Endothelial cell of umbilical vein (primary cell): Measurements from ENCODE around the gene TECTB. TPM values are rescaled to one million over a fixed set of nuclear protein-coding genes. Genes with fewer than 3 reads are reported as not detected.

Source experiments
- BruUV-seq: library from RNA; stranded (reverse); fragments of 400-500 nt; replicated peaks from 2 replicates; lab custom pipeline; 2021; lab: Mats Ljungman, UMichigan
- CTCF ChIA-PET: fragments of 300-600, 350-600 bp; sonication (Branson Sonifier 250); formaldehyde crosslinking; loops from one replicate; lab custom pipeline; 2021; ENCODE audit warnings: antibody characterized with exemption, inconsistent platforms; lab: Charles Lee
- POLR2A ChIA-PET: fragments of 300-600, 350-600 bp; sonication (Branson Sonifier 250); formaldehyde crosslinking; loops from one replicate; lab custom pipeline; 2021; ENCODE audit warnings: antibody characterized with exemption, inconsistent platforms; lab: Charles Lee
- DNase-seq: peaks from one replicate; pipeline ENCODE4 v3.0.0-alpha.2; 2011; ENCODE audit warnings: low read depth, low spot score
- FAIRE-seq: peaks from 2 replicates; lab custom pipeline; 2011; peaks lifted over from hg19 to GRCh38; lab: Jason Lieb, UNC
- H2AFZ ChIP-seq: 2 replicates; pipeline ENCODE4 v1.6.0; 2012; ENCODE audit warnings: low read depth, low read length, control low read depth, inconsistent platforms
- H3K27ac ChIP-seq: 2 replicates; pipeline ENCODE4 v1.5.1; 2011; ENCODE audit warnings: low read depth, mild to moderate bottlenecking, control low read depth, low read length, moderate library complexity; ENCODE audit not compliant: insufficient read depth
- H3K27me3 ChIP-seq, 2 experiments: 2 replicates each; pipeline versions ENCODE4 v1.6.0 to v1.6.1; 2011; ENCODE audit warnings: low read length in 2 of 2, mixed read lengths in 1 of 2; ENCODE audit not compliant: control insufficient read depth in 2 of 2, insufficient read depth in 2 of 2
- H3K36me3 ChIP-seq, 2 experiments: 2 replicates in 1 of 2; 3 replicates in 1 of 2; pipeline ENCODE4 v1.5.1; 2011; ENCODE audit warnings: low read length in 2 of 2, mild to moderate bottlenecking in 1 of 2, moderate library complexity in 1 of 2; ENCODE audit not compliant: control insufficient read depth in 2 of 2, insufficient read depth in 2 of 2; ENCODE audit errors: extremely low read depth in 1 of 2
- H3K4me1 ChIP-seq: 3 replicates; pipeline ENCODE4 v1.5.1; 2011; ENCODE audit warnings: mild to moderate bottlenecking, low read length; ENCODE audit not compliant: control insufficient read depth, insufficient read depth; ENCODE audit errors: extremely low read depth
- H3K4me2 ChIP-seq: 2 replicates; pipeline ENCODE4 v1.6.1; 2011; ENCODE audit warnings: low read length, control low read depth, mixed read lengths; ENCODE audit not compliant: insufficient read depth
- H3K4me3 ChIP-seq, 3 experiments: fragments of 200-600 bp in 1 of 3; sonication (generic), shearing (Covaris generic) in 1 of 3; replicated peaks in 1 of 3; 2 replicates each; pipeline ENCODE4 v1.5.1; 2011 to 2016; ENCODE audit warnings: control low read depth in 3 of 3, low read length in 3 of 3, mild to moderate bottlenecking in 2 of 3, inconsistent platforms in 1 of 3, low read depth in 1 of 3, moderate library complexity in 1 of 3; ENCODE audit not compliant: insufficient read depth in 1 of 3
- H3K79me2 ChIP-seq: 2 replicates; pipeline ENCODE4 v1.6.0; 2012; ENCODE audit warnings: low read length, inconsistent platforms; ENCODE audit not compliant: control insufficient read depth, insufficient read depth
- H3K9ac ChIP-seq: replicated peaks from 2 replicates; pipeline ENCODE3; 2011; ENCODE audit warnings: low read length, control low read depth; ENCODE audit not compliant: insufficient read depth; ENCODE audit errors: extremely low read depth
- H3K9me1 ChIP-seq: replicated peaks from 3 replicates; pipeline ENCODE4 v1.6.0; 2011; ENCODE audit warnings: mild to moderate bottlenecking, low read length; ENCODE audit not compliant: control insufficient read depth, insufficient read depth; ENCODE audit errors: extremely low read depth
- H3K9me3 ChIP-seq: replicated peaks from 2 replicates; pipeline ENCODE4 v1.5.1; 2012; ENCODE audit warnings: low read length, inconsistent platforms; ENCODE audit not compliant: control insufficient read depth, insufficient read depth
- H4K20me1 ChIP-seq: replicated peaks from 2 replicates; pipeline ENCODE3; 2011; ENCODE audit warnings: mild to moderate bottlenecking, low read length; ENCODE audit not compliant: control insufficient read depth, insufficient read depth; ENCODE audit errors: extremely low read depth
- EZH2 ChIP-seq: IDR thresholded peaks from 2 replicates; pipeline ENCODE4 v1.6.1; 2012; ENCODE audit warnings: borderline replicate concordance, low read depth, mild to moderate bottlenecking, moderate library complexity, low read length, inconsistent platforms; ENCODE audit not compliant: severe bottlenecking
- FOS ChIP-seq: IDR thresholded peaks from 2 replicates; pipeline ENCODE4 v1.6.1; 2011; ENCODE audit warnings: mild to moderate bottlenecking, low read length, moderate library complexity, borderline replicate concordance; ENCODE audit not compliant: insufficient read depth
- GATA2 ChIP-seq: IDR thresholded peaks from 2 replicates; pipeline ENCODE4 v1.7.0; 2011; ENCODE audit warnings: low read depth, mild to moderate bottlenecking, moderate library complexity, mixed read lengths, low read length; ENCODE audit not compliant: insufficient read length, insufficient read depth
- JUN ChIP-seq: IDR thresholded peaks from 2 replicates; pipeline ENCODE4 v1.6.1; 2011; ENCODE audit warnings: borderline replicate concordance, low read depth; ENCODE audit not compliant: insufficient read length, insufficient read depth
- MYC ChIP-seq: IDR thresholded peaks from one replicate; pipeline ENCODE4 v1.6.1; 2011; ENCODE audit warnings: mild to moderate bottlenecking, low read depth, low read length
- POLR2A ChIP-seq: IDR thresholded peaks from 2 replicates; pipeline ENCODE4 v1.6.1; 2012; ENCODE audit warnings: low read depth, mild to moderate bottlenecking, control low read depth, low read length
- POLR2AphosphoS5 ChIP-seq: IDR thresholded peaks from 2 replicates; pipeline ENCODE4 v1.6.1; 2012; ENCODE audit warnings: low read depth, mild to moderate bottlenecking, control low read depth, low read length, moderate library complexity; ENCODE audit not compliant: insufficient read depth
- dilution Hi-C: fragments of 300-500 bp; cut with MboI; formaldehyde crosslinking; loops from one replicate; pipeline ENCODE4 v1.15.0; 2019; ENCODE audit warnings: low sequenced_read_pairs; ENCODE audit not compliant: extremely low pct_ligation_motif_present
- intact Hi-C: fragments of 100-400 bp; cut with micrococcal nuclease; formaldehyde crosslinking; loops from one replicate; pipeline ENCODE4 v1.10.0; 2022
- polyA plus RNA-seq, 4 experiments: library from polyadenylated mRNA; depleted of rRNA in 3 of 4; stranded (reverse) in 3 of 4; unstranded in 1 of 4; fragments of >200 nt; gene quantifications; 2 replicates each; pipeline versions ENCODE4 v1.2.1 to v1.2.3, GENCODE V29; 2011 to 2012; ENCODE audit warnings: missing spikeins in 1 of 4
- total RNA-seq: library from RNA; stranded (reverse); gene quantifications from 2 replicates; pipeline ENCODE4 v1.2.3, GENCODE V29; 2021
- TF ChIP-seq, protein P1 (sequence below), 2 donors: IDR thresholded peaks; 1 replicate in 1 of 2; 2 replicates in 1 of 2; pipeline ENCODE4 v1.5.1; 2011; ENCODE audit warnings: low read length in 2 of 2, mild to moderate bottlenecking in 2 of 2, moderate library complexity in 2 of 2, control low read depth in 1 of 2, inconsistent platforms in 1 of 2, low read depth in 1 of 2; ENCODE audit not compliant: insufficient read depth in 1 of 2; ENCODE audit errors: extremely low read depth in 1 of 2
- TF ChIP-seq, protein P2 (sequence below): IDR thresholded peaks from 2 replicates; pipeline ENCODE4 v1.6.1; 2011; ENCODE audit not compliant: insufficient read depth, insufficient read length

Gene TECTB
- total and polyA plus RNA-seq, 2 donors (not counting 3 experiments of a cell fraction or from before 2014, with no cell fraction given), result not detected

DNA sequence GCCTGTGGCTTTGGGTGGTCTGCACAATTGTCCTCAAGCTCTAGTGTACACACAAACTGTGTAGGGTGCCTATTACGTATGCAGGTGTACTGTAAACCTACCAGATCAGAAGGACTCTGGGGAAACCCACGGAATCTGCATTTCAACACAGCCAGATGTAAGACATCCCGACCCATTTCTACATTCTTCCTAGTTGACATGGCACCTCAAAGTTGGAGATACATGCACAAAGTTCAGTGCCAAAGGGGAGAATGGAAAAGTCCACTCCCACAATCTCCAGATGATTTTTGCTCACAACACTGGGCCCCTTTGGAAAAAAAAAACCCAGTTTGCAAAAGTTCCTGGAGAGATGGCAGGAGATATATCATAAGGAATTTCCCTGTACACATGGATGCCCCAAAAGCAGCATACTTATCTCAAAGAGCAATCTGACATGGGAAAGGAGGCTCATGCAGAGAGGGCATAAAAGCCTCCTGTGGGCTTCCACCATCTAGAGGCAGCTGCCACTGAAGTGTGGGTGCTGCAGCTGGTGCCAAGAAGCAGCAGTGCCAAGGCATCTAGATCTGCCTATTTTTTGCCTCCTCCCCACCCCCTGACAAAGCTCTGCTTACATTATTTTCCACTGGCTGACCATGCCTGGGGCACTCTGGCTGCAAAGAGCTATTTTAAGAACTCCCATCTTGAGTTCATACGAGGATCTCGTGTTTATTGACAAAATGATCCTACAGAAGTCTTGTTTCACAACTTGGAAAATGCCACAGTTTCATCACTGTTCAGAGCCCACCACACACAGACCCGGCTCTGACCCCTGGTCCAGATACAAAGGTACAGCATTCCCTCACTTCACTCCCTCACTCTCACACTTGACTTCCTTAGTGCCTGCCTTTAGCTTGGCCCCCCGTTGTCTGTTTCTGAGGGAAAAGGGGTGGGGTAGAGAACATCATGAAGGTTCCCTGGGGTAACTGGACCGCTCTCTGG, 12.9 kb downstream of the TECTB start:
- dilution Hi-C loops (no loop called here), intact Hi-C loops (no loop called here)
- no peaks in the 10 kb centered on the region for H3K36me3 ChIP-seq
- no peak overlapping the region for H2AFZ ChIP-seq
- no peaks in the 10 kb centered on the region for H3K9me3 ChIP-seq
- no peak overlapping the region for H3K27ac ChIP-seq
- DNase-seq (no peak), FAIRE-seq (no peak)
- BruUV-seq, result no TSS peak
- ChIA-PET POLR2A (no interaction called here), CTCF (interaction anchor here (1.4 to 2.1 kb wide), 2 partner anchors 18 to 139 kb away, joined by 4 to 6 read pairs; no protein-coding TSS in a partner anchor)
- no peaks in the 10 kb centered on the region for H4K20me1 ChIP-seq
- TF ChIP-seq EZH2, result no peak
- TF ChIP-seq POLR2A, result no peak
- no peak for TF ChIP-seq MYC
- TF ChIP-seq POLR2AphosphoS5, result no peak
- TF ChIP-seq, protein P1, sequence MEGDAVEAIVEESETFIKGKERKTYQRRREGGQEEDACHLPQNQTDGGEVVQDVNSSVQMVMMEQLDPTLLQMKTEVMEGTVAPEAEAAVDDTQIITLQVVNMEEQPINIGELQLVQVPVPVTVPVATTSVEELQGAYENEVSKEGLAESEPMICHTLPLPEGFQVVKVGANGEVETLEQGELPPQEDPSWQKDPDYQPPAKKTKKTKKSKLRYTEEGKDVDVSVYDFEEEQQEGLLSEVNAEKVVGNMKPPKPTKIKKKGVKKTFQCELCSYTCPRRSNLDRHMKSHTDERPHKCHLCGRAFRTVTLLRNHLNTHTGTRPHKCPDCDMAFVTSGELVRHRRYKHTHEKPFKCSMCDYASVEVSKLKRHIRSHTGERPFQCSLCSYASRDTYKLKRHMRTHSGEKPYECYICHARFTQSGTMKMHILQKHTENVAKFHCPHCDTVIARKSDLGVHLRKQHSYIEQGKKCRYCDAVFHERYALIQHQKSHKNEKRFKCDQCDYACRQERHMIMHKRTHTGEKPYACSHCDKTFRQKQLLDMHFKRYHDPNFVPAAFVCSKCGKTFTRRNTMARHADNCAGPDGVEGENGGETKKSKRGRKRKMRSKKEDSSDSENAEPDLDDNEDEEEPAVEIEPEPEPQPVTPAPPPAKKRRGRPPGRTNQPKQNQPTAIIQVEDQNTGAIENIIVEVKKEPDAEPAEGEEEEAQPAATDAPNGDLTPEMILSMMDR (IDR thresholded peaks at IDR 0.05; ENCODE audit: extremely low read depth in 1 of 2, insufficient read depth in 1 of 2, low read depth in 1 of 2, low read length in 2 of 2), result no peak
- no peak for TF ChIP-seq GATA2
- TF ChIP-seq, protein P2, sequence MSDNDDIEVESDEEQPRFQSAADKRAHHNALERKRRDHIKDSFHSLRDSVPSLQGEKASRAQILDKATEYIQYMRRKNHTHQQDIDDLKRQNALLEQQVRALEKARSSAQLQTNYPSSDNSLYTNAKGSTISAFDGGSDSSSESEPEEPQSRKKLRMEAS, result no peak
- no peak for TF ChIP-seq JUN
- TF ChIP-seq FOS, result no peak
- peaks cover 0 to 3% of the 10 kb centered on the region in 2 experiments for H3K27me3 ChIP-seq
- no peaks in the 10 kb centered on the region for H3K4me1 ChIP-seq
- no peak overlapping the region for H3K4me2 ChIP-seq
- H3K9ac ChIP-seq, result no peak overlapping the region
- H3K79me2 ChIP-seq, result no peaks in the 10 kb centered on the region
- no peaks in the 10 kb centered on the region for H3K9me1 ChIP-seq
- no peak overlapping the region for H3K4me3 ChIP-seq
